Stimulated activated CD8-positive, alpha-beta memory T cell treated with anti-CD3 and anti-CD28 coated beads, Interleukin-12 subunit alpha, Interleukin-12 subunit beta, amount 100 ng/mL, for 1 hour (primary cell): ENCODE data around the gene HK1.
"Not testable (repeated sequence)": the region's sequence is repeated elsewhere in the genome, so short reads cannot be mapped to it uniquely, and the experiment has no call there.

Experiments
- DNase-seq: peaks from one replicate; pipeline ENCODE4 v3.0.0-alpha.2; 2020; ENCODE audit warnings: low read depth

HK1 gene

DNA sequence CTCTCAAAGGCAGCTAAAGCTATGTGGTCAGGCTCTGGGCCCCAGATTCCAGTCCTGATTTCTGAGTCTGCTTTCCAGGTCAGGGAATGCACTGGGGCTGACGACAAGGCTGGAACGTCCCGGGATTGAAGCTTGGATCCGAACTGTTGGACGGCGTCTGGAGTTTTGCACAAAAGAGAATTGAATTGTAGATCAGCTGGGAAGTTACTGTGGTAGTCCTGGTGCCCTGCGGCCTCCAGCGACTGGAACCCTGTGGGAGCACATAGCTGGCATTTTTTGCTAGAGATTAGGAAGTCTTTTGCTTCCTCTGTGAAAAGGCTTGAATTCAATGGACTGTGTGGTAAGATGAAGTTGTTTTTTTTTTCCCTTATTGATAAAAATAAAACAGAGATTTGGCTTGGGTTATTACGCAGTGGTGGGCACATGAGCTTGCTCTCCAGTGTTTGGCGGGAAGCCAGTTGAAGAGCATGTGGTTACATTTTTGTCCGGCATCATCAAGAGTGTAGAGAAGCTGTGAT lies at the start of gene HK1:
HK1 (plus strand) TSS at position 51 of the 518 bp plus-strand sequence.
- no peak for DNase-seq

DNA sequence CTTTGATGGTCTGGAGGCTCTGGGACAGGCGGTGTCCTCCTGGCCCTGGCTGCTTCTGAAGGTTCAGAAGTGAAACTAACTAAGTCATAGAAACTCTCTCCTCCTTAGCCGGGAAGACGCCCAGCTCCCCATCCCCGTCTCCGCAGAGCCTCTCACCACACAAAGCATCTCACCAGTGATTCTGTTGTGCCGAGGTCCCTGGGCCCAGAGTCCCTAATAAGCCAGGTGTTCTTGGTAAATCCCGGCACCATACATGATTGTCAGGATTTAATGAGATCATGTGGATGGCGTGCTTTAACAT lies 48.7 kb upstream of the HK1 start:
- no peak for DNase-seq

DNA sequence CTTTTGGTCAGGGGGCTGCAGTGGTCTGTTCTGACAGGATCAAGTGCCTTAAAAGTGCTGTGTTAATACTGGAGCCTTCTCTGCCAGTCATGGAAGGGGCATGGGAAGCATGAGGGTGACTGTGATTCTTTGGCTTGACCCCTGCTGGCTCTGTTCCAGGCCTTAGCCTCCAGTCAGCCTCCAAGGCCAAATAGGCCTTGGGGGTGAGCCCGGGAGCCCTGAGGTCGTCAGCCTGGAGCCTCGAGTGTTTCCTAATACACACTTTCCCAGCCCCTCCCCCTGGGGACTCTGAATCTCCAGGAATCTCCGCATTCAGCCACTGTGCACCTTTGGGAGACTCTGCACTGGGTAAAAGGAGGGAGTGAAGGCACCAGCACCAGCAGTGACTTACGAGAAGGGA lies 48.2 kb upstream of the HK1 start:
- DNase-seq = no peak

DNA sequence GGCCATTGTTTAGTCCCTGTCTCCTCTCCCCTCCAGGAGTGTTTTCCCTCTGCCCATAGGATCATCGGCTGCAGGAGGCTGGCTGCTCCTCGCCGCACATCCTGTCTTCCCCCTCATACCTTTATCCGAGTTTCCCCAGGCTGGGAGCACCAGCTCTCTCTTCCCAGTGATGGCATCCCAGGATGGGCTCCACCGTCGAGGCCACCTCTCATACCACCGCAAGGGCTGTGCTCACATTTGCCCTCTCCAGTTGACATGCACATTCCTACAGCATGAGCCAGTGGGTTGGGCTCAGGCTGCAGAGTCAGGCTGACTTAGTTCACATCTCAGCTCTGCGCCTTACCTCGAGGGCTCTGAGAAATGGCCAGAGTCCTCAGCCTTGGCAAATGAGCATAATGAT lies 46.0 kb upstream of the HK1 start:
- no peak for DNase-seq

DNA sequence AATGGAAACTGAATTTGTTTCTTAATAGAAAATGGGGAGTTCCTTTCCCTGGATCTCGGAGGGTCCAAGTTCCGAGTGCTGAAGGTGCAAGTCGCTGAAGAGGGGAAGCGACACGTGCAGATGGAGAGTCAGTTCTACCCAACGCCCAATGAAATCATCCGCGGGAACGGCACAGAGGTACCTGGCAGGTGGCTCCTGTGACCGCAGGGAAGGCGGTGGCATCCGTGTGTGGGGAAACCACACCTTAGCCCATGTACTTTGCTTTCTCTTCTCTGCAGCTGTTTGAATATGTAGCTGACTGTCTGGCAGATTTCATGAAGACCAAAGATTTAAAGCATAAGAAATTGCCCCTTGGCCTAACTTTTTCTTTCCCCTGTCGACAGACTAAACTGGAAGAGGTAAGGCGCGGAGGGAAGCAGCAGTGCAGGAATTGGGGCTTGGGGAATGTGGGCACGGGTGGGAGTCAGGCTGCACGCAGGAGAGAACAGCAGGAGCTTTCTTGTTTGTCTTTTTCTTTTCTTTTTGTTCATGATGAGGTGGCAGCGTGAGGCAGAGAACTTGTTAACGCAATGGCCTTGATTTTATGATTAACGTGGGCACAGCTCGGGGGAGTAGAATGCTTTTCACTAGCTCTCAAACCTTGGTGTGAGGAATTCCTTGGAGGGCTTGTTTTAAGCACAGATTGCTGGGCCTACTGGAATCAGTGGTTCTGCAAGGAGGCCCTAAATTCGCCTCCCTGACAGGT lies 45.4 kb upstream of the HK1 start:
- DNase-seq = no peak

DNA sequence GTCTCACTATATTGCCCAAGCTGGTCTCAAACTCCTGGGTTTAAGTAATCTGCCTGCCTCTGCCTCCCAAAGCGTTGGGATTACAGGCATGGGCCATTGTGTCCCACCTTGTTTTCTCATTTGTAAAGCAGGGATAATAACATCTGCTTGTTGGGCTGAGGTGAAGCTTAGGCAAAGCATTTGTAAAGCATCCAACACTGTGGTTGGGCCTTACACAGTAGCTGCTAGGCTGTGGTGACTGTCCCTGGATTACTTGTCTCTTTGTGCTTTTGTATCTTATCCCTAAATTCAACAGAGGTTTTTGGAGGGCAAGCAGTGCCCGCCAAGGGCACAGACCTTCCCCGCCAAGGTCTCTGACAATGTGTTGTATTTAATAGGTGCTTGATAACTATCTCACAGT lies 43.8 kb upstream of the HK1 start:
- DNase-seq = no peak

DNA sequence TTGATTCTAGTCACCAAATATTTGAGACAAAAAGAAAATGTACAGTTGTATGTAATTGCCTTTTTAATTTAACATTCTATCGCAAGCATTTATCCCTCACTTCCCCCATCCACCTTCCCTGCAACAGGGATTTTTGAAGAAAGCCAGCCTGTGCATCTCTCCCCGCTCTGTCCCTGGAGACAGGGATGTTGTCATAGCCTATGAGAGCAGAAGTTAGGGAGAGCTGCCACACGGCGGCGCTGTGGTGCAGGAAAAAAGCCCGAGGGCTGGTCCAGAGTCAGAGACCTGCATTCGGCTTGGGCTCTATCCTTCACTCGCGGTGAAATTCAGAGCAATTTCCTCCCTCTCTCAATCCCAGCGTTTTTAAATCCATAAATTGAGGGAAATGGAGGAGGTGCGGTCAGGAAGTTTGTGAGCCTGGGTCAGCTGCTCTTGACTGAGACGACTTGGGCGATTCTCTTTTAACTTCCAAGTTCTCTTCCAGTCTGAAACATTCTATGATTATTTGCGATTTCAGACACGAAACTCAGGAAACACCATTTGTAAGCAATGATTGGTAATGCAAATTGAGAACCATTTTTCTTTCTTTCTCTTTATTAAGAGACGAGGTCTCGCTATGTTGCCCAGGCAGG lies 40.7 kb upstream of the HK1 start:
- peak; percentile 79 for DNase-seq

DNA sequence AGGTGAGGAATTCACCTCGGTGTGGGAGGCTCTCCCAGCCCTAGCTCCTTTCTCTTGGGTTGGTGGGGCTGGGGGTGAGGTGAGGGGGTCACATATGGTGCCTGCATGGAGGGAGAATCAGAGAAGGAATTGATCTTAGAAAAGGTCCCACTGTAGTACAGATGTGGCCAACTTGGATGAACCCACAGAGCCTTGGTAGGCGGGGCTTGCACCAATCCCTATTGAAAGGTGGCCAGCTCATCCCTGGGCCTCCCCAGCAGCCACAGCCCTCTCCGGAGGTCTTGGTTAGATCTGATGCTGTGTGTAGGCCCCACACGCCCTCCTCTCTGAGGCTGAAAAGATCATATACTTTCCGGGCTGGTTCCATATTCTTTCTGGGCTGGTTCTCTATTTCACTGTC lies 39.2 kb upstream of the HK1 start:
- no peak for DNase-seq

DNA sequence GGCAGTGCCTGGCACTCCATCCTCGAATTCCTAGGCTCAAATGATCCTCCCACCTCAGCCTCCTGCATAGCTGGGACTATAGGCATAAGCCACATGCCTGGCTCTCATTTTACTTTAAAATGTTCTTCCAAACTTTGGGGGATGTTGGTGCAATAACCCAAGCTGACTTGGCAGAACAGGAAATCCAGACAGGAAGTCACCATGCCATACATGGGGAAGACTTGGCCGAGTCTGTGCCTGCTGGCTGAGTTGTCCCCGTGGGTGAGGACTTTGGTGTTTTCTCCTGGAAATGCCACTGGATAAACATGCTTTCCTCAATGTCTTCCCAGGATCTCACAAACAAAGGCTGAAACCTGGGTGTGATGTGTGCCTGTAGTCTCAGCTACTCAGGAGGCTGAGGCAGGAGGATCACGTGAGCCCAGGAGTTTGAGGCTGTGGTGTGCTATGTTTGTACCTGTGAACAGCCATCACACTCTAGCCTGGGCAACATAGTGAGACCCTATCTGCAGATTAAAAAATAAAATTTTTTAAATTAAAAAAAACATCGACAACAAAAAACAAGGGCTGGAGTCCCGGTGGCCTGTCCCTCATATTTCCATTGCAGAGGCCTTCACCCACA lies 38.4 kb upstream of the HK1 start:
- no peak for DNase-seq

DNA sequence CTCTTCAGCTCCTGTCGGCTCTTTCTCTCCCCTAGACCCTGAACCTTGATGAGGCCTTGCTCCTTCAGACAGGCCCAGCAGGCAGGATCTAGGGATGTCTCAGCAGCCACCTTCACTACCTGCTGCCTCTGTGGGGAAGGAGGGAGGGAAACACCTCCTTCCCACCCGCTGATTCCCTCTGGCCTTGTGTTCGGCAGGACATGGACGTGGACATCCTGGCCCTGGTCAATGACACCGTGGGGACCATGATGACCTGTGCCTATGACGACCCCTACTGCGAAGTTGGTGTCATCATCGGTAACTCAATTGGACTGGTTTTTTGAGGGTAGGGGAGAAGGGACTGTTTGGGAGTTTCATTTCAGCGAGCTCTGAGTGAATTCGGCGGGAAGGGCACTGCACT lies 37.8 kb upstream of the HK1 start:
- no peak for DNase-seq

DNA sequence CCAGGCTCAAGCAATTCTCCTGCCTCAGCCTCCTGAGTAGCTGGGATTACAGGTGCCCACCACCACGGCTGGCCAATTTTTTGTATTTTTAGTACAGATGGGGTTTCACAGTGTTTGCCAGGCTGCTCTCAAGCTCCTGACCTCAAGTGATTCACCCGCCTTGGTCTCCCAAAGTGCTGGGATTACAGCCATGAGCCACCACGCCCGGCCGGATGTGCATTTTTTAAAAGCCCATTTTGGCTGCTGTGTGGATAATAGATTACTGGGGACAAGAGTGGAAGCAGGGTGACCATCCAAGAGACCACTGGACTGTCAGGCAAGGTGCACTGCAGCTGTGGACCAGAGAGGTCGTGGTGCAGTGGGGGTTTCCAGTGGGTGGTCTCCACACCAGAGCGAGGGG lies 36.7 kb upstream of the HK1 start:
- DNase-seq = no peak

DNA sequence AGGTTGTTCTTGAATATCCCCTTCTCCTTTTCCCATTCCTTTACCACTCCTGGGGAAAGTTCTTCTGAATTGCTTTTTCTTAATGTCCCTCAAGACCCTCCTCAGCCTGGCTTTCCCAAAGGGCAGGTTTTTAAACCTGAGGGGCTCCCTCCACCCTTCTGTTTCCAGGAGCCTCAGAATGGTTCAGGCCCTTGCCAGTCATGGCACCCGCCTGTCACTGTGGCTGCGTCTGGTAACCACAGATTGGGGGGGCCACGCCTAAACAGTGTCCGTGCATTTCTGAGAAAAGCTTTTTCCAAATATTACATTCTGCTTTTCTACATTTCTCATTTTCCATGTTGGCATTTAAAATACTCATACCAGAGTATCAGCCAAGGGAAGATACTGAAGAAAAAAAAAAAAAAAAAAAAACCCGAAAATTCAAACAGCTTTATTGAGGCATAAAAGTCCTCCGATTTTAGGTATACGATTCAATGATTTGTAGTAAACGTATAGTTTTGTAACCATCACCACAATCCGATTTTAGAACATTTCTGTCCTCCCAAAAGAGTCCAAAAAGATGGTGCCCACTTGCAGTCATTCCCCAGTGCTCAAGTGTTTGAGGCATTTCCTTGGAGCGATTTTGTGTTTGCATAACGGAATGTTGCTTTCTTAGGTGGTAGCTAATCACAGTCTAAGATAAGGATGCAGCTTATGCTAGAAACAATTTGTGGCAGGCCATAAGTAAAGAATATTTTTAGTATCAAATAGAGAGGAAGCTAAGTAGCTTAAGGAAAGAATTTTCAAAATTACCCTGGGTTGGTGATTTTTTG lies 36.0 kb upstream of the HK1 start:
- no peak for DNase-seq

DNA sequence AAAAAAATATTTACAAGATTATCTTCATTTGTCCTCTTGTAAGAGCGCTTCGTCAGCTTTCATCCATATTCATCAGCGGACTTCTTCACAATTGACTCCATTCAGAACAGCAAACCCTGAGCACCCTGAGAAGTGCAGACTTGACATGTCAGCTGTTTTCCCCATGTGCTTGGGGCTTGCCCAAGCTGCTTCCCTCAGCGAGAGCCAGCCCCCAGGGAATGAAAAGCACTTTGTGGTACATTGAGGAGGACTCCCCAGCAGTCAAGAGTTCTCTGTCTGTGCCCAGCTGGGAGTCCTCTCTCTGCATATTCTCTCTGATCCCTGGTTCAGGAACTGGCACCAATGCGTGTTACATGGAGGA lies 35.5 kb upstream of the HK1 start:
- no peak for DNase-seq

DNA sequence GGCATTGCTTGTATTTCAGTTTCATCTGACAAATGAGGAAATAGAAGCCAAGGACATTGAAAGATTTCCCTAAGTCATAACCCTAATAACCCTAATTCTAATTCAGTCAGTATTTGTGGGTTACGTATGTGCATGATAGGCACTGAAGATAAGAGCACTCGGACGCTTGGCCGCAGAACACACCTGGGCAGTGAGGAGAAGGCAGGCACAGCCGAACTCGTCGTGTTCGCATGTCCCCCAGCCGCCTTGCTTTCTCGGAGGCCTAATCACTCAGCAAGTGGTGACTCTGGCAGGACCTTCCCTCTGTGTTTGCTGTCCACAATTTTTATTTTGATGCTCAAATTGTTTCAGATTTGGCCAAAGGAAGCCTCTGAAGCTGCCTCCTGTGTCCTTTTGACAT lies 34.5 kb upstream of the HK1 start:
- DNase-seq = no peak

DNA sequence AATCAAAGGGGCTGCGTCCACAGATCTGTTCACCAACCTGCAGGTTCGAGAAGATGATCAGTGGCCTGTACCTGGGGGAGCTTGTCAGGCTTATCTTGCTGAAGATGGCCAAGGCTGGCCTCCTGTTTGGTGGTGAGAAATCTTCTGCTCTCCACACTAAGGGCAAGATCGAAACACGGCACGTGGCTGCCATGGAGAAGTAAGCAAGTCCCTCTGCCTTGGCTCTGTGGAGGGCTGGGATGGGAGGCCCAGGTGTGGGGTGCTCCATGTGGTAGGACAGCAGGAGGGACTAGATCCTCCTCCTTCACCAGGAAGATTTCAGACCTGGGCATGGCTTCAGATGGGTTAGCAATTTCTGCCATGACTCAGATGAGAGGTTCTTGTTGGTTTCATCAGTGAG lies 32.3 kb upstream of the HK1 start:
- DNase-seq = no peak

DNA sequence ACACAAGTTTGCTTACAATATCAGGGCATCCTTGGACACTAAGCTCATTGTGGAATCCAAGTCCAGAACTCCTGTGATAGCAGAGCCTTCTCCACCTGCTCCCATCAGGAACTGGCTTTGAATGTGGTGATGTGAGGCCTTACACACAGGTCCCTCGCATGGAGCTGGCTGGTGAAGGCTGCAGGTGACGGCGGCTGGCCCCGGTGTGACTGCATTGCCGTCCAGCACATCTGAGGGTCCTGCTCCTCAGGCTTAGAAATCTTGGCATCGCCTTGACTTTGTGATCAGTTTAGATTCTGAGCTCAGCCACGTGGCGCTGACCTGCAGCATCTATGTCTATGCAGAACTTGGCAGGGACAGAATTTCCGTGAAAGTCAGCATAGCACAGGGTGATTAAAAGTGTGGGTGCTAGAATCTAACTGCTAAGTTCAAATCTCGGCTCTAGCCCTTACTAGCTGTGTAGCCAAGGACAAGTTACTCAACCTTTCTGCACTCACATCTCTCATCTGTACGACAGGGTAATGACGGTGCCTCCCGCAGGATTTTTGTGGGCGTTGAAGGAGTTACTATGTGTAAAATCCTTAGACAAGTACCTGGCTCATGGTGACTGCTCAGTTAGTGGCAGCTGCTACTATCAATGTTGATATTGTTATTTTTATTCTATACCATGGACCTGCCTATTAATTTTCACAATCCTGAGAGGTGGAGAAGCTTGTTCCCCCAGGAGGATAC lies 31.5 kb upstream of the HK1 start:
- DNase-seq = no peak

DNA sequence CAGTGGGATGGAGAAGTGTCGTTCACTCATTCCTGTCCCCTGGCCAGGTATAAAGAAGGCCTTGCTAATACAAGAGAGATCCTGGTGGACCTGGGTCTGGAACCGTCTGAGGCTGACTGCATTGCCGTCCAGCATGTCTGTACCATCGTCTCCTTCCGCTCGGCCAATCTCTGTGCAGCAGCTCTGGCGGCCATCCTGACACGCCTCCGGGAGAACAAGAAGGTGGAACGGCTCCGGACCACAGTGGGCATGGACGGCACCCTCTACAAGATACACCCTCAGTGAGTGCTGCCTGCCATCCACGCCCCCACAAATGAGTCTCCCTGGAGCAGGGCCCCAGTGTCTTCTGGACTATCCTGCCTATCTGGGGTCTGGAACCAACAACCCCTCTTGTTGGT lies 31.0 kb upstream of the HK1 start:
- no peak for DNase-seq

DNA sequence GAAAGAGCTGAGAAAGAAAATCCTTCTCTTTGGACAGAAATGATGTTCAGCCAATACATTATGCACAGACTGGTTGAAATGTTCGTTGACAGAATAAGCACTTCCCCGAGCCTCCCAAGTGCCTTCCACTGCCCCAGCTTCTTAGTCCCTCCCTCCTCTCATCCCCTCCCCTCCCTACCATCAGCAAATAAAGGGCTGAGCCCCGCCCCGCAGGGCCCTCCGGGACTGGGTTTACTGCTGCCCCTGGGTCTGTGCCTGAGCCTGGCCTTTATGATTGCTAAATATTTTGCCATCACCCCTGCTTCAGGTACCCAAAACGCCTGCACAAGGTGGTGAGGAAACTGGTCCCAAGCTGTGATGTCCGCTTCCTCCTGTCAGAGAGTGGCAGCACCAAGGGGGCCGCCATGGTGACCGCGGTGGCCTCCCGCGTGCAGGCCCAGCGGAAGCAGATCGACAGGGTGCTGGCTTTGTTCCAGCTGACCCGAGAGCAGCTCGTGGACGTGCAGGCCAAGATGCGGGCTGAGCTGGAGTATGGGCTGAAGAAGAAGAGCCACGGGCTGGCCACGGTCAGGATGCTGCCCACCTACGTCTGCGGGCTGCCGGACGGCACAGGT lies 30.1 kb upstream of the HK1 start:
- no peak for DNase-seq

DNA sequence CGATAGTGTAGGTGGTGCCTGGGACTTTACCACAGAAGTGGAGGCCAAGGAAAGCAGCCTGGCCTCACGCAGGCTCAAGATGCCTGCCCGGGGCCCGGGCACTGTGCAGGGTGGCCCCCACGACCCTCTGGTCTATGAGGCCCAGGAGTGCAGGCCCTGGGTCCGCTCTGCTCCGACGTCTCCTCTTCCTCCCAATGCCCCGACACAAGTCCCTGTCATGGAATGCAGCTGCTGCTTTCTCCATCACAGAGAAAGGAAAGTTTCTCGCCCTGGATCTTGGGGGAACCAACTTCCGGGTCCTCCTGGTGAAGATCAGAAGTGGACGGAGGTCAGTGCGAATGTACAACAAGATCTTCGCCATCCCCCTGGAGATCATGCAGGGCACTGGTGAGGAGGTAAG lies 28.3 kb upstream of the HK1 start:
- no peak for DNase-seq

DNA sequence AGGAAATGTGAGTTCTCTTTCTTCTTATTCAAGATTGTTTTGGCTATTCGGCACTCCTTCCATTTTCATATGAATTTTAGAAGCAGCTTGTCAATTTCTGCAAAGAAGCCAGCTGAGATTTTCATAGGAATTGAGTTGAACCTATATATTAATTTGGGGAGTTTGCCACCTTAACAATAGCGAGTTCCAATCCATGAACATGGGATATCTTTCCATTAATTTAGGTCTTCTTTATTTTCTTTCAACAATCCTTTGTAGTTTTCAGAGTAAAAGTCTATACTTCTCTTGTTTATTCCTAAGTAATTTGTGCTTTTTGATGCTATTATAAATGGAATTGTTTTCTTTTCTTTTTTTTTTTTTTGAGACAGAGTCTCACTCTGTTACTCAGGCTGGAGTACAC lies 26.9 kb upstream of the HK1 start:
- not testable (repeated sequence) for DNase-seq

DNA sequence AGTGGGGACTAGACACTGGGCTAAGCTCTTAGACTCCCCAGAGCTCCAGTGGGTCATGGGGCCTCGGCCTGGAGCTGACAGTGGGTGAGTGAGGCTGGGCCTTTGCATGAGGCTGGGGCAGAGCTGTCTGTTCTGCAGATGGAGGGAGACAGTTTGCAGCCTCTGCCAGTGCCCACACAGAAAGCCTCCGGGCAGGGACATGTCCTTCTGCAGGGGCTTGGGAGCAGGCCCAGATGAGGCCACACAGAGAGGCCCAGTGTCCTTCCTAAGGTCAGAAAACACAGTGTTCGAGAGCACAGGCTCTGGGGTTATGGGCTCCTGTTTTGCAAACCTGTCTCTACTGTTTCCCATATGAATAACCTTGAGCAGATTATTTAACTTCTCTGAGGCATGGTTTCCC lies 25.1 kb upstream of the HK1 start:
- no peak for DNase-seq

DNA sequence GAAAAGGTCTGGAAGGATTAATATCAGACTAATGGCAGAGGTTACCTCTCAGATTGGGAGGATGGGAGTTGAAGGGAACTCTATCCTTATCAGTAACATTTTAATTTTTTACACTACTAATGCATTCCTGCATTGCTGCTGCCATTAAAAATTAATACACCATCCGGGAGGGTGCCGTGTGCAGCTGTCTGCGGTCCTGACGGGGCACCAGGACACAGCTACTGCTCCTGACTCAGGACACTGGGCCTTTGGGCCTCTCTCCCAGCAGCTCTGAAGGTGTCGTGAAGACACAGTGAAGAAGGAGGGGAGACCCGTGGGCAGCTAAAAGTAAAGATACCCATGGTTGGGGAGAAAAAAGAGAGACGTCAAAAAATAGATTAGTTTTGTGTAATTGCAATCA lies 23.4 kb upstream of the HK1 start:
- no peak for DNase-seq
